Glutamatergic neuron (in vitro differentiated cells): ENCODE data around the gene SPECC1. TPM values are rescaled to one million over a fixed set of nuclear protein-coding genes. Genes with fewer than 3 reads are reported as not detected.

Source experiments
- DNase-seq: peaks from one replicate; pipeline ENCODE4 v3.0.0; 2022
- H3K27ac Mint-ChIP-seq: one replicate; pipeline ENCODE4 v1.8.0; 2020; ENCODE audit warnings: mild to moderate bottlenecking, mixed read lengths, inconsistent platforms; ENCODE audit not compliant: unreplicated experiment
- H3K27me3 Mint-ChIP-seq: one replicate; pipeline ENCODE4 v1.8.0; 2020; ENCODE audit warnings: mild to moderate bottlenecking, moderate library complexity, mixed read lengths, inconsistent platforms; ENCODE audit not compliant: unreplicated experiment
- H3K36me3 Mint-ChIP-seq: one replicate; pipeline ENCODE4 v1.8.0; 2020; ENCODE audit warnings: mild to moderate bottlenecking, mixed read lengths, inconsistent platforms; ENCODE audit not compliant: unreplicated experiment
- H3K4me1 Mint-ChIP-seq: one replicate; pipeline ENCODE4 v1.8.0; 2020; ENCODE audit warnings: mild to moderate bottlenecking, low read depth, mixed read lengths, inconsistent platforms; ENCODE audit not compliant: unreplicated experiment
- H3K4me3 Mint-ChIP-seq: one replicate; pipeline ENCODE4 v1.8.0; 2020; ENCODE audit warnings: mild to moderate bottlenecking, mixed read lengths, inconsistent platforms; ENCODE audit not compliant: unreplicated experiment
- H3K9me3 Mint-ChIP-seq: one replicate; pipeline ENCODE4 v1.8.0; 2020; ENCODE audit warnings: mild to moderate bottlenecking, moderate library complexity, mixed read lengths, inconsistent platforms; ENCODE audit not compliant: unreplicated experiment
- CTCF ChIP-seq: fragments of 200-600 bp; sonication (generic); IDR thresholded peaks from one replicate; pipeline ENCODE4 v1.5.0; 2021; ENCODE audit not compliant: partially characterized antibody, unreplicated experiment
- total RNA-seq: library from RNA; stranded (reverse); fragmentation: NEBNext Ultra II Directional; extraction: Animal tissue kit (Norgen Biotek cat#: 25700); gene quantifications from one replicate; pipeline ENCODE4 v1.2.1, GENCODE V29; 2021; ENCODE audit not compliant: unreplicated experiment

The SPECC1 gene
- total RNA-seq, 1 donor from 2014 or later: 60.6 TPM

GRCh38 chr17:19986941-19987861 lies 22.0 kb upstream of the SPECC1 start:
- Mint-ChIP-seq H3K27me3 (peaks cover 3% of the 10 kb centered on the region), H3K4me3 (no peak overlapping the region), H3K4me1 (no peaks in the 10 kb centered on the region), H3K9me3 (peaks cover 1% of the 10 kb centered on the region), H3K36me3 (no peaks in the 10 kb centered on the region), H3K27ac (no peak overlapping the region)
- DNase-seq: no peak
- TF ChIP-seq CTCF: no peak

GRCh38 chr17:19987897-19988296 lies 21.3 kb upstream of the SPECC1 start:
- no peak overlapping the region for H3K27ac Mint-ChIP-seq
- H3K4me3 Mint-ChIP-seq: no peak overlapping the region
- no peaks in the 10 kb centered on the region for H3K4me1 Mint-ChIP-seq
- peaks cover 3% of the 10 kb centered on the region for H3K27me3 Mint-ChIP-seq
- peaks cover 1% of the 10 kb centered on the region for H3K9me3 Mint-ChIP-seq
- no peaks in the 10 kb centered on the region for H3K36me3 Mint-ChIP-seq
- no peak for DNase-seq
- no peak for TF ChIP-seq CTCF

DNA sequence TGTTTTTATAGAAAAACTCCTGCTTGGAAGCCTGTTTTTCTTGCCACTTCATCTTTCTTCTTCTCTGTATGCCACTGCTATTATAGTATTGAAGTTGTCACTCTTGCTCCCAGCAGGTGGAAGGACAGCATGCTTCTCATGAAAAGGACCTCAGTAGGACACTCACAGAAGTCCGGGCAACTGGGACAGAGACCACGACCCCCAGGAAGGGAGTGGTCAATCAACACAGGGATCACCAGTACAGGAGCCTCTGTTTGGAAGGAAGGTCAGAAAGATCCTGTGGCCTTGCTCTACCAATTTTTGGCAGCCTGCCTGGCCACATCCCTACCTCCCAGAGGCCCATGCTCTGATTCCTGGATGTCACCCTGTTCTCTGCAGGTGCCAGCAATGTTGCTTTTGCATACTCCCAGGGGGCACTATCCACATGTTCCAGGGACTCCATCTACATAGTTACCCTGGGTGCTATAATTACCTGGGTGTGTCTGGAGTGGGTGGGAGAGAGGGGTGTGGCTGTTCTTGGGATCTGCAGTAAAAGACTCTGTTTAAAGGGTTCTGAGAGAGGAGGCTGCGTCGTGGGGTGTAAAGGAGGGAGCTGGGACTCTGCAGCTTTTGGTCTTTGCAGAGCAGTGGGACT lies 17.8 kb upstream of the SPECC1 start:
- Mint-ChIP-seq H3K9me3 (peaks cover 4% of the 10 kb centered on the region), H3K4me1 (no peaks in the 10 kb centered on the region), H3K27ac (no peak overlapping the region), H3K27me3 (peaks cover 5% of the 10 kb centered on the region), H3K36me3 (no peaks in the 10 kb centered on the region), H3K4me3 (no peak overlapping the region)
- no peak for DNase-seq
- TF ChIP-seq CTCF: no peak

GRCh38 chr17:19992803-19993713 lies 16.1 kb upstream of the SPECC1 start:
- peak overlapping the region; percentile 55 for H3K4me3 Mint-ChIP-seq
- H3K9me3 Mint-ChIP-seq: peaks cover 2% of the 10 kb centered on the region
- no peak overlapping the region for H3K27ac Mint-ChIP-seq
- DNase-seq: peak; percentile 84
- TF ChIP-seq CTCF: peak; percentile 86
- H3K27me3 Mint-ChIP-seq: peaks cover 2% of the 10 kb centered on the region
- H3K4me1 Mint-ChIP-seq: no peaks in the 10 kb centered on the region
- H3K36me3 Mint-ChIP-seq: no peaks in the 10 kb centered on the region
